ENCODE data around the gene GARIN5A. TPM values are rescaled to one million over a fixed set of nuclear protein-coding genes. Genes with fewer than 3 reads are reported as not detected.

The GARIN5A gene
- total RNA-seq, 4 donors from 2014 or later, result 0.55 to 4.2 (median 0.79) TPM; not detected in 1

- Histone ChIP-seq H3K27me3 (peaks cover 25% of the 10 kb centered on the region), H3K9me3 (no peaks in the 10 kb centered on the region), H3K27ac (no peak overlapping the region), H3K36me3 (no peaks in the 10 kb centered on the region), H3K4me1 (no peaks in the 10 kb centered on the region), H3K4me3 (no peak overlapping the region)
- TF ChIP-seq POLR2AphosphoS5 (IDR thresholded peaks at IDR 0.05) (no peak), CTCF (IDR thresholded peaks at IDR 0.05) (no peak), POLR2A (IDR thresholded peaks at IDR 0.05) (no peak), EP300 (IDR thresholded peaks at IDR 0.05; ENCODE audit: low read depth) (no peak)
- in situ Hi-C loops (cut with MboI; ENCODE audit: low pct_ligation_motif_present in 1 of 4, low pct_unique_long_range_greater_than_20kb in 1 of 4, low sequenced_read_pairs in 3 of 4) (loop anchor here in 3 of 4 donors (10.0 to 25.0 kb wide), 2 partner anchors 95 to 98 kb away; partner anchors contain the start of gene NAPSA (in 3 of the 3)), intact Hi-C loops (cut with DNase I; ENCODE audit: low total_unique reads) (loop anchor here (1.0 kb wide), 1 partner anchor 28 kb away; no protein-coding TSS in a partner anchor)
- 23% methylated on average over 13 of the region's 13 CpGs; no CpG with 5 or more reads in 1 of the 2 donors for WGBS, 2 donors (ENCODE audit: low coverage in 1 of 2)
- no peak for DNase-seq
Measured at GRCh38 chr19:50460161-50460765, 16.4 kb downstream of the GARIN5A start.

- in situ Hi-C loops (cut with MboI; ENCODE audit: low pct_ligation_motif_present in 1 of 4, low pct_unique_long_range_greater_than_20kb in 1 of 4, low sequenced_read_pairs in 3 of 4), result loop anchor here (5.0 to 25.0 kb wide), 3 partner anchors 87 to 97 kb away; partner anchors contain the start of gene NAPSA (in 3 of the 4)
- TF ChIP-seq POLR2AphosphoS5 (IDR thresholded peaks at IDR 0.05) (no peak), CTCF (IDR thresholded peaks at IDR 0.05) (no peak), EP300 (IDR thresholded peaks at IDR 0.05; ENCODE audit: low read depth) (no peak), POLR2A (IDR thresholded peaks at IDR 0.05) (no peak)
- Histone ChIP-seq H3K36me3 (no peaks in the 10 kb centered on the region), H3K4me3 (no peak overlapping the region), H3K9me3 (no peaks in the 10 kb centered on the region), H3K27me3 (peaks cover 25% of the 10 kb centered on the region), H3K4me1 (no peaks in the 10 kb centered on the region), H3K27ac (no peak overlapping the region)
- DNase-seq, result no peak
- intact Hi-C loops (cut with DNase I; ENCODE audit: low total_unique reads), result loop anchor here (1.0 kb wide), 1 partner anchor 29 kb away; no protein-coding TSS in a partner anchor
- 48% methylated on average over 1 of the region's 1 CpG; no CpG with 5 or more reads in 1 of the 2 donors for WGBS, 2 donors (ENCODE audit: low coverage in 1 of 2)
Measured at GRCh38 chr19:50459638-50460037, 17.0 kb downstream of the GARIN5A start.

GRCh38 chr19:50459067-50459456 lies 17.6 kb downstream of the GARIN5A start:
- Histone ChIP-seq H3K27me3 (peaks cover 25% of the 10 kb centered on the region), H3K36me3 (no peaks in the 10 kb centered on the region), H3K9me3 (no peaks in the 10 kb centered on the region), H3K27ac (no peak overlapping the region), H3K4me3 (no peak overlapping the region), H3K4me1 (no peaks in the 10 kb centered on the region)
- intact Hi-C loops (cut with DNase I; ENCODE audit: low total_unique reads), result no loop called here
- in situ Hi-C loops (cut with MboI; ENCODE audit: low pct_ligation_motif_present in 1 of 4, low pct_unique_long_range_greater_than_20kb in 1 of 4, low sequenced_read_pairs in 3 of 4), result loop anchor here in 2 of 4 donors (5.0 to 25.0 kb wide), 2 partner anchors 87 to 97 kb away; partner anchors contain the start of gene NAPSA (in 1 of the 2)
- TF ChIP-seq EP300 (IDR thresholded peaks at IDR 0.05; ENCODE audit: low read depth) (no peak), POLR2A (IDR thresholded peaks at IDR 0.05) (no peak), POLR2AphosphoS5 (IDR thresholded peaks at IDR 0.05) (no peak), CTCF (IDR thresholded peaks at IDR 0.05) (no peak)
- DNase-seq, result no peak
- WGBS, 2 donors (ENCODE audit: low coverage in 1 of 2), result 33% methylated on average over 14 of the region's 32 CpGs; no CpG with 5 or more reads in 1 of the 2 donors

- 37 to 54% methylated on average over 5 to 43 of the region's 50 CpGs for WGBS, 2 donors (ENCODE audit: low coverage in 1 of 2)
Measured at GRCh38 chr19:50458396-50459066, 18.1 kb downstream of the GARIN5A start.

More at GRCh38 chr19:50458396-50459066, 18.1 kb downstream of the GARIN5A start:
- Histone ChIP-seq H3K27me3 (peaks cover 25% of the 10 kb centered on the region), H3K27ac (no peak overlapping the region), H3K9me3 (no peaks in the 10 kb centered on the region), H3K4me1 (no peaks in the 10 kb centered on the region), H3K36me3 (no peaks in the 10 kb centered on the region), H3K4me3 (no peak overlapping the region)
- TF ChIP-seq EP300 (IDR thresholded peaks at IDR 0.05; ENCODE audit: low read depth) (no peak), POLR2AphosphoS5 (IDR thresholded peaks at IDR 0.05) (no peak), CTCF (IDR thresholded peaks at IDR 0.05) (no peak), POLR2A (IDR thresholded peaks at IDR 0.05) (no peak)
- intact Hi-C loops (cut with DNase I; ENCODE audit: low total_unique reads) (no loop called here), in situ Hi-C loops (cut with MboI; ENCODE audit: low pct_ligation_motif_present in 1 of 4, low pct_unique_long_range_greater_than_20kb in 1 of 4, low sequenced_read_pairs in 3 of 4) (loop anchor here in 2 of 4 donors (5.0 to 25.0 kb wide), 2 partner anchors 86 to 96 kb away; partner anchors contain the start of gene NAPSA (in 1 of the 2))
- no peak for DNase-seq
